ENCODE measurements around the gene PGGHG. TPM values are rescaled to one million over a fixed set of nuclear protein-coding genes. Genes with fewer than 3 reads are reported as not detected.

PGGHG gene
- polyA plus RNA-seq, 1 donor from 2014 or later = 2.1 TPM

GRCh38 chr11:293852-294661 lies 5.1 kb downstream of the PGGHG start:
- Histone ChIP-seq H3K36me3 (ENCODE audit: insufficient read depth, low read length) (no peaks in the 10 kb centered on the region), H2AFZ (ENCODE audit: low read depth, low read length) (no peak overlapping the region), H3F3A (ENCODE audit: insufficient read depth, low read length, poor library complexity, severe bottlenecking) (no peaks in the 10 kb centered on the region), H4K20me1 (ENCODE audit: insufficient read depth) (no peaks in the 10 kb centered on the region), H3K27me3 (ENCODE audit: insufficient read depth, low read depth, low read length) (no peaks in the 10 kb centered on the region), H3K4me2 (ENCODE audit: low read length) (no peak overlapping the region), H3K9me2 (ENCODE audit: insufficient read depth, low read length) (no peaks in the 10 kb centered on the region), H3K27ac (ENCODE audit: low read length) (no peak overlapping the region), H3K9me3 (ENCODE audit: low read length) (no peaks in the 10 kb centered on the region), H3K79me2 (replicated peaks; ENCODE audit: insufficient read depth, low read length) (no peaks in the 10 kb centered on the region), H3K4me3 (ENCODE audit: low read length) (no peak overlapping the region), H3K9ac (ENCODE audit: low read length) (no peak overlapping the region)
- TF ChIP-seq REST (IDR thresholded peaks at IDR 0.05; ENCODE audit: borderline replicate concordance) = no peak
- TF ChIP-seq CTCF (IDR thresholded peaks at IDR 0.05; ENCODE audit: poor library complexity, severe bottlenecking) = no peak
- no peak for TF ChIP-seq POLR2AphosphoS5 (IDR thresholded peaks at IDR 0.05)
- no peak for TF ChIP-seq SMC3 (conservative IDR thresholded peaks at IDR 0.05; ENCODE audit: poor library complexity)
- TF ChIP-seq TAF1 (IDR thresholded peaks at IDR 0.05; ENCODE audit: low read depth) = no peak
- no peak for TF ChIP-seq RAD21 (conservative IDR thresholded peaks at IDR 0.05)
- no peak for TF ChIP-seq EP300 (conservative IDR thresholded peaks at IDR 0.05; ENCODE audit: poor library complexity, severe bottlenecking)

- H3K9me2 ChIP-seq (ENCODE audit: insufficient read depth, low read length) = no peaks in the 10 kb centered on the region
- no peaks in the 10 kb centered on the region for H3F3A ChIP-seq (ENCODE audit: insufficient read depth, low read length, poor library complexity, severe bottlenecking)
- no peaks in the 10 kb centered on the region for H3K27me3 ChIP-seq (ENCODE audit: insufficient read depth, low read depth, low read length)
- no peaks in the 10 kb centered on the region for H3K36me3 ChIP-seq (ENCODE audit: insufficient read depth, low read length)
- no peaks in the 10 kb centered on the region for H3K79me2 ChIP-seq (replicated peaks; ENCODE audit: insufficient read depth, low read length)
- H3K27ac ChIP-seq (ENCODE audit: low read length) = no peak overlapping the region
- no peak overlapping the region for H3K4me3 ChIP-seq (ENCODE audit: low read length)
- H3K9me3 ChIP-seq (ENCODE audit: low read length) = no peaks in the 10 kb centered on the region
- no peaks in the 10 kb centered on the region for H4K20me1 ChIP-seq (ENCODE audit: insufficient read depth)
- TF ChIP-seq EP300 (conservative IDR thresholded peaks at IDR 0.05; ENCODE audit: poor library complexity, severe bottlenecking) (no peak), RAD21 (conservative IDR thresholded peaks at IDR 0.05) (no peak), EZH2 (IDR thresholded peaks at IDR 0.05; ENCODE audit: borderline replicate concordance, insufficient read depth, low read length, poor library complexity, severe bottlenecking) (no peak), SMC3 (conservative IDR thresholded peaks at IDR 0.05; ENCODE audit: poor library complexity) (no peak), MXI1 (conservative IDR thresholded peaks at IDR 0.05; ENCODE audit: poor library complexity, severe bottlenecking) (no peak)
- no peak overlapping the region for H3K9ac ChIP-seq (ENCODE audit: low read length)
- H3K4me2 ChIP-seq (ENCODE audit: low read length) = no peak overlapping the region
- no peak overlapping the region for H2AFZ ChIP-seq (ENCODE audit: low read depth, low read length)
These were observed 5.9 kb downstream of the PGGHG start for GRCh38 chr11:294780-295179.

Measured in neural cell (in vitro differentiated cells).